ENCODE results near the gene TMEM150C.
"Not testable (repeated sequence)": the region's sequence is repeated elsewhere in the genome, so short reads cannot be mapped to it uniquely, and the experiment has no call there.

The TMEM150C gene

GRCh38 chr4:82510216-82510615, 51.6 kb downstream of the TMEM150C start:
- no peak for DNase-seq

DNA sequence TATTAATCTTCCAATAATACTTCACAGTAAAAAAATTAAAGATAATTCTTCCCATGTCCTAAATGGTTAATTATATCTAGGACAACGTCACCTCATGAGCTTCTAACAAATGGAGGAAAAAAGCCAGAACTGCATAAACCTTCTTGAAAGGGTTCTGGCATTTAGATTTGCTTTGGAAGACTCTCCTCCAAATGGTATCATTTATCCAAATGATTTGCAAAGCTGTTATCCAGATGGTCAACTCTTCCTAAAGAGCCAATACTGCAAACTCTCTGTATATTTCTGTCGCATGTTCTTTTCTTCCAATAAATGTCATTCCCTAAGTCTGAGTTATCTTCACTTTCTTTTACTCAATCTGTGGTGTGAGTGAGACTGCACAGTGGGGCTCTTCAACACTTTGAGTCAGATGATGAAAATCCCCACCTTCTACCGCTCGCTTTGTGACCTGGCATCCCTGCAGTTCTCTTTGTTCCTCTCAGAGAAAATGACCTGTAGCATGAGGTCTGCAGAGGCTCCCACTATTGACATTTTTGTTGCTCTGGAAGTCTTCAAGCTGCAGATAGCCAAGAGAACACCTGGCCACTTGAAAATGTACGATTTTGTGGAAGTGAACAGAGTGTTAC, 52.9 kb downstream of the TMEM150C start:
- no peak for DNase-seq

DNA sequence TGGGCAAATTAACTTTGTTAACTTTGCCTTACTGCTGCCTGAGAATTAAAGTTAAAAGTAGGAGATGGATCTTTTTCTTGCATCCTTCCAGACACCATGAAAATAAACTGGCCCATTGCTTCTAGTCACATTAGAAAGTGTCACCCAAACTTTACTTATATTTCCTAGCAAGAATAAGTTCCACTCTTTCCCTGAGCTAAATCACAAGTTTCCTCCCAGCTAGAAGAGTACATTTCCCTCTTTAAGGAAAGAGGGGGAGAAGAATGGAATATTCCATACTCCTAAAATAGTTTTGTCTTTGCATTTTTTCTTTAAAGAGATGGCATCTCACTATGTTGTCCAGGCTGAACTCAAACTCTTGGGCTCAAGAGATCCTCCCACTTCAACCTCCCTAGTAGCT, 53.8 kb downstream of the TMEM150C start:
- no peak for DNase-seq

DNA sequence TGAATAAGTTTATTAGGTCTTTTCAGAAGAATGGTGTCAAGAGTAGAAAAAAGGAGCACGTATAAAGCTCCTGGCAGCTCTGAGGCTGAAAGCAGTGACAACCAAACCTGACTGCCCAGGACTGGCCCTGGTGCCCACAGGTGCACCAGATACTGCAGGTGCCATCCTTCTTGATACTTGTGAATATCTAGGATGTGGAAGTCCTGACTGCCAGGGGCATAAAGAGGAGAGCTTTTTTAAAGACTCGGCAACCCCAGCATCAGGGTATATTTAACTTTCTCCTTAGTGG, 60.7 kb downstream of the TMEM150C start:
- DNase-seq: no peak

GRCh38 chr4:82500435-82501153, 61.2 kb downstream of the TMEM150C start:
- DNase-seq: peak; percentile 81

DNA sequence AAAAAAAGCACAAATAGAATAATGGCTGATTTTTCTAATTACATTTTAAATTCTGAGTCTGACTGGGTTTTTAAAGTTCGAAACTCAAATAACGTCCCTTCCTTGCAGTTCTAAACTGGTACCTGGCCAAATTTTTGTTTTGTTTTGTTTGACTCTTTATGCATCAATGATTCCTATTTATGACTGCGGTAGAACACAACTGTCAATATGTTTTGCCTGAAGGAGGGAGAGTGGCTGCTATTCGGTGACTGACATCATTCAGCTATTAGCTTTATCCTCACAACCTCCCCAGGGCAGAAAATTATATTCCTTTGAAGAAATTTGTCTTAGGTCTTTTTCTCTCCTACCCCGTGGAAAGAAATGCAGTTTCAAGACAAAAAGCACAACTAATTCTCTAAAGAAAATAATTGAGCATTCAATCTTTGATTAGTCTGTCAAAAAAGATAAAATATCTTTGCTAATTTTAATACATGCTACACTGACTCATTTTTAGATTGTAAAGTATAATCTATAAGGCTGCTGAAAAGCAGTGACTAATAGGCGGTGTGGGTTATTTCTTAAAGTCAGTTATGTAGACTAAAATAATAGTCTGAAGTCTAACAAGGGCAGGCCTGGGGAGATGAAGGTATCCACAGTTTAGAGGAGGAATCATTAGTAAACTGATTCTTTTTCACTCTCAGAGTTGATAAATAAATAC, 61.9 kb downstream of the TMEM150C start:
- peak; percentile 82 for DNase-seq

DNA sequence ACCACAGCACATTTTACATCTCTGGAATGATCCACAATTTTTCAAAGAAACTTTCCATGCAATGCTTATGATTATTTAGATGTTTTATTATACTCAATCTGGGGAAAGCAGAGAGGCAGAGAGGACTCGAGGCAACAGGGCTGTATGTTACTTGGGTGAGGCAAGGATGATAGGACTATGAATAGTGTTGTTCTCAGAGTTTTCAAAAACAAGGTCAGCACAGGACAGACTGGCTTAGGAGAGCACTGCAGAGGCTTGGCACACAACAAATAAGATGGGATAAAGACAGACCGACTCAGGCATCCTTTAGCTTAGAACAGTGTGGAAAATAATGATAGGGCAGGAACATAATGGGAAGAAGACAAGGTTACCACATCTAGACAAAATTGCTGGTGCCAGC, 65.4 kb downstream of the TMEM150C start:
- DNase-seq: no peak

DNA sequence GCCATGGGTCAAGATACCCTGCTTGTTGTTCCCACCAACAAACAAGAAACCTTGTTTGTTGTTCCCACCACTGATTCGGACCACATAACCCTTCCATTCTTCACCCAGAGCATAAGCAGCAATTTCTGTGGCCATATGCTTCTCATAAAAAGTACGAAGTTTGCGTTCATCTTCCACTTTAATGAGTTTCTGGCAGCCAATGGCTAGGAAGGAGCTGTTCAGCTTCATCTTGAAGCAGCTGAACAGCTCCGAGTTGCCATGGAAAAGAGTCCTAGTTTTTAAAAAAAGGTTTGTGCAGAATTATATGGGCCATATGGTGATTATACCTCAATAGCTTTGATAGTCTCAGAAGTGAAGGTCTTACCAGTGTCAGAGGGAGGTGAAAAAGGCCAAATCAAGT, 66.1 kb downstream of the TMEM150C start:
- no peak for DNase-seq

- DNase-seq: no peak
Observed at GRCh38 chr4:82493721-82494425, 67.9 kb downstream of the TMEM150C start.

GRCh38 chr4:82491251-82491960, 70.4 kb downstream of the TMEM150C start:
- DNase-seq: peak; percentile 88

DNA sequence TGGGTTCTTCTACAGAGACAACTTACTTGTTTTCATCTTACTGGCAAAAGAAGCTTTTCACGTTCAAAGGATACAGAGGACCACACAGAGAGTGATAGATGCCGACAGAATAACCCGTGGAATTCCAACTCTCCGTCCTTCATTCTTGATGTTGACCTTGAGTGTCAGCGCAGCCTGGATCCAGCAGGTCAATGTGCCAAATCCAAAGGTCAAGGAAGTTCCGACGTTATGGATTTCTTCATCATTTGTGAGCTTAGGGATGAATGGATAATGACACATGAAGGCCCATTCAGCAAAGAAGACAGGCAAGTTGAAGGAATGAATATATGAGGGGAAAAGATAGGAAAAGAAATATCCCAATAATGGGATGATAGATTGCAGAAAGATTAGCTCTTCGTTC, 71.8 kb downstream of the TMEM150C start:
- DNase-seq: no peak

DNA sequence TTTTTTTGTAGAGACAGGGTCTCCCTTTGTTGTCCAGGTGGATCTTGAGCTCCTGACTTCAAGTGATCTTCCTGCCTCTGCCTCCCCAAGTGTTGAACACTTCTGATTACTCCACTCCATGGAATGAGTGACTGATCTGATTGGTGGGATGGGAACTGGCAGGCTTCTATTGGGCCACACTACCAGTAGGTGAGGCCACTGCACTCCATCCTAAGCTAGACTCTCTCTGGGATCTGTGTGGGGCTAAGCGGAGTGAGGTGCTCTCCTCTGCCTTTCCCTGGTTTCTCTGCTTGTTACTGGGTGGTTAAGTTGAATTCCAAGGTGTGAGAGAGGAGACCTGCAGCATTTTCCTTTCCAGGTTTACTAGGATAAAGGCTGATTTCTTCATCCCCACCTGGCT, 72.7 kb downstream of the TMEM150C start:
- DNase-seq: no peak

DNA sequence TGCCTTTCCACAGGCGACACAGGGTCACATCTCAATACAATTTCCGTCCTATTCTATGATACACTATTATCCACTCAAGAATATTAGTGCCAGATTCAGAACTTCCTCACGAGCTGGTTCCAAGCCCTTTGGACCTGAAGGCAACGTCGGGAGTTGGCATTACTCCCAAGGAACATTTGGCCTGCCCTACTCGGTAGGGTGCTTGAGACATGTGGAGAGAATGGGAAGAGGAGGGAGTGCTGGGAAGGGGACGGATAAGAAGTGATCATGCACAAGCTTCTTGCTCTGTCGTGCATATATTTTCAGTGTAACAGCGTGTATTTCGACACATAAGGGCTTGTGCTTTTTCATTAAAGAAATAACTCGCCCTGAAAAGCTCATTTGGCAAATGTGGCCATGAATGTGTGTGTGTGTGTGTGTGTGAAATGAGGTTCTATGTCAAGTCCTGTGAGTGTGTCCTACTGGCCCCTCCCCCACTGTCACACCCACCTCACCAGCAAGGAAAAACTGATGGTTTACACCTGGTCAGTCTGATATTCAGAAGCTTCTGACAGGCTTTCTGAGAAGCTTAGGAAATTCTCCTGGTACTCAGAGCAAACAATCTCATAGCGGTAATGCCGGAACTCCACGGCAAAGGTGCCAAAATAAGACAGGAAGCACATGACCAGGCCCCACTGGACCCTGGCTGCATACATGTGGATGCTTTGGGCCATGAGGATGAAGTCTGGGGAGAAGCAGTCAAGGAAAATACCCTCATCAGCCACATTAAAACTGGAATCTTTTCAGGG, 76.6 kb downstream of the TMEM150C start:
- no peak for DNase-seq

- no peak for DNase-seq
Observed at GRCh38 chr4:82482387-82482786, 79.4 kb downstream of the TMEM150C start.

GRCh38 chr4:82481506-82481840, 80.3 kb downstream of the TMEM150C start:
- DNase-seq: no peak

GRCh38 chr4:82480771-82481505, 80.8 kb downstream of the TMEM150C start:
- DNase-seq: no peak

DNA sequence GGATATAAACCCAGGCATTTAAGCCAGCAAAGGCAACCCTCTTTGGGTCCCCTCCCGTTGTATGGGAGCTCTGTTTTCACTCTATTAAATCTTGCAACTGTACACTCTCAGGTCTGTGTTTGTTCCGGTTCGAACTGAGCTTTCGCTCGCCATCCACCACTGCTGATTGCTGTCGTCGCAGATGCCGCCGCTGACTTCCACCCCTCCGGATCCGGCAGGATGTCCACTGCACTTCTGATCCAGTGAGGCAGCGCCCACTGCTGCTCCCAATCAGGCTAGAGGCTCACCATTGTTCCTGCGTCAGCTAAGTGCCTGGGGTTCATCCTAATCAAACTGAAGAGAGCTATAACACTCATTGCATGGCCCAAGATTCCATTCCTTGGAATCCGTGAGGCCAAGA, 82.2 kb downstream of the TMEM150C start:
- no peak for DNase-seq

GRCh38 chr4:82477469-82477868, 84.3 kb downstream of the TMEM150C start:
- not testable (repeated sequence) for DNase-seq

DNA sequence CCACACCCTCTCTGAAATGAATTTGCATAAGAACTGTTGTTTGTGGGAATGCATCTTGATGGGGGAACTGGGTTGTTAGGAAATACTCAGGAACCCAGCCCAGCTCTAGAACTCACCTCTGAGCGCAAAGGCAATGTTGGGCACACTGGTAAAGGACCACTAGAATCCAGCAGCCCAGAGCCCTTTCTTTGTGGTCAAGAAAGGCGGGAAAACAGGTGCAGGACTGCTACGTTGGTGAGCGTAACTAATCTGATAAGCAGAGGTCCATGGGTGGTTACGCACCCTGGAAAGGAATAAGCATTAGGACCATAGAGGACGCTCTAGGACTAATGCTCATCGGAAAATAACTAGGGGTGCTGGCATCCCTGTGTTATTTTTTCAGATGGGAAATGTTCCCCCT, 85.9 kb downstream of the TMEM150C start:
- not testable (repeated sequence) for DNase-seq

- no peak for DNase-seq
Observed at GRCh38 chr4:82473621-82474164, 88.1 kb downstream of the TMEM150C start.

DNA sequence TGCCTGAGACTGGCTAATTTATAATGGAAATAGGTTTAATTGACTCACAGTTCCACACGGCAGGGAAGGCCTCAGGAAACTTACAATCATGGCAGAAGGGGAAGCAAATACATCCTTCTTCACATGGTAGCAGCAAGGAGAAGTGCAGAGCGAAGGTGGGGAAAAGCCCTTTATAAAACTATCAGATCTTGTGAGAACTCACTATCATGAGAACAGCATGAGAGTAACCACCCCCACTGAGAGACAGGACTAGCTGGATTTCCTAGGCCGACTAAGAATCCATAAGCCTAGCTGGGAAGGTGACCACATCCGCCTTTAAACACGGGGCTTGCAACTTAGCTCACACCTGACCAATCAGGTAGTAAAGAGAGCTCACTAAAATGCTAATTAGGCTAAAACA, 88.7 kb downstream of the TMEM150C start:
- not testable (repeated sequence) for DNase-seq

All from NCI-H1105 treated with DMSO at 0.1 percent for 48 hours (cell line).